Adipocyte (in vitro differentiated cells): Measurements from ENCODE around the gene CPED1.

Experiments
- DNase-seq: peaks from one replicate; pipeline ENCODE4 v3.0.0-alpha.2; 2015; ENCODE audit warnings: low read depth
- H3K27me3 ChIP-seq: replicated peaks from 2 replicates; pipeline ENCODE4 v1.7.0; 2013; ENCODE audit warnings: mild to moderate bottlenecking, low read length, moderate library complexity; ENCODE audit not compliant: control insufficient read depth, insufficient read depth
- H3K36me3 ChIP-seq: 2 replicates; pipeline ENCODE4 v1.7.0; 2013; ENCODE audit warnings: low read length, mild to moderate bottlenecking, moderate library complexity; ENCODE audit not compliant: control insufficient read depth, insufficient read depth, severe bottlenecking
- H3K4me1 ChIP-seq: 2 replicates; pipeline ENCODE4 v1.7.0; 2013; ENCODE audit warnings: mild to moderate bottlenecking, low read length, moderate library complexity; ENCODE audit not compliant: control insufficient read depth, insufficient read depth
- H3K4me3 ChIP-seq: 2 replicates; pipeline ENCODE4 v1.7.0; 2013; ENCODE audit warnings: mild to moderate bottlenecking, low read length, moderate library complexity
- H3K9ac ChIP-seq: 2 replicates; pipeline ENCODE4 v1.7.0; 2013; ENCODE audit warnings: mild to moderate bottlenecking, low read length, moderate library complexity
- H3K9me3 ChIP-seq: 2 replicates; pipeline ENCODE4 v1.7.0; 2013; ENCODE audit warnings: mild to moderate bottlenecking, low read length, moderate library complexity; ENCODE audit not compliant: control insufficient read depth

Gene CPED1

DNA sequence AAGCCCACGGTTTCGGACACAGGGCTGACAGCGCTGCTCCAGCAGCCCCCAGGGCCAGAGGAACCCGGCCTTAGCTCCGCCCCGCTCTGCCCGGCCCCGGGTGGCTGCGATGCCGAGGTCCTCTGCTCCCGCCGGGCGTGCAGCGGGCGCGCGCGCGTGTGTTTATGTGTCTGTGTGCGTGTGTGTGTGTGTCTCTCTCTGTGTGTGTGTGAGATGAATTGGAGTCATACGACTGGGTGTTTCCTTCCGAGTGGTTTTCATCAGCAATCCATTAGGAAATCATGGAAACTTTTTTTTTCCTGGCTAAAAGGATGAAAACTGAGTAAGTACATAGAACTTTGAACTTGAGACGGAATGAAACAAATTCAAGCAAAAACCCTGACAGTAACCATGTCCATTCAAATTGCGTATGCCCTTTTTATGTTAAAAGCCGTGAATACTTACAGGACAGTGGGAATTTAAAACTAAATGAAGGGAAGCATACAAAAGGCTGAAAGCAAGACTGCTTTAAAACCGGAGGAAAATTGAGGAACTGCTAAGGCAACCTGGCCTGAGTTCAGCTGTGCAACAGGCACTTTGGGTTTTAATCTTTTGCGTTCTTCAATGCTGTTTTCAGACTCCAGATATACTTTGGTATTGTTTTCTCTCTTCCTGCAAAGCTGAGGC is at the start of gene CPED1:
TSS of gene CPED1 (plus strand) at position 121 of the 666 bp plus-strand sequence. CDS start 911 bp downstream, outside the sequence.
- no peaks in the 10 kb centered on the region for H3K36me3 ChIP-seq
- no peaks in the 10 kb centered on the region for H3K27me3 ChIP-seq
- peak; percentile 88 for DNase-seq
- H3K9me3 ChIP-seq = no peaks in the 10 kb centered on the region
- H3K9ac ChIP-seq = peak within 1 kb of the TSS; percentile 96
- peak within 1 kb of the TSS; percentile 84 for H3K4me3 ChIP-seq
- H3K4me1 ChIP-seq = peaks cover 38% of the 10 kb centered on the region

- DNase-seq = no peak
Measured at GRCh38 chr7:120939345-120939744, 49.2 kb upstream of the CPED1 start.

DNA sequence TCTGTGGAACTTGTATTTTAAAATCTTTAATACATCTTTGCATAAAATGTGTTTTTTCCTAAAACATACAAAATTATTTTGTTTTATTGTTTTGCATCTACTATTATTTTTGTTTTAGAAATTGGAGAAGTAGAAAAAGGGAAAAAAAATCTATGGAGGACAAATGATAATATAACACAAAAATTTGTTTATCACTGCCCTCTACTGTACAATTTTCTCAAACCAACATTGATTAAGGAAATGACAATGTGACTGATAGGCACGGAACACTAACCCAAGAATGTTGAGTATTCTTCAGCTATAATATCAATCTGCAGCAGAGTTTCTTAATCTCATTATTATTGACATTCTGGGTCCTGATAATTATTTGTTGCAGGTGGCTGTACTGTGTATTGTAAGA is 47.4 kb upstream of the CPED1 start:
- H3K36me3 ChIP-seq = no peaks in the 10 kb centered on the region
- no peaks in the 10 kb centered on the region for H3K9me3 ChIP-seq
- no peak overlapping the region for H3K4me3 ChIP-seq
- no peaks in the 10 kb centered on the region for H3K27me3 ChIP-seq
- DNase-seq = peak; percentile 48
- no peak overlapping the region for H3K9ac ChIP-seq
- no peaks in the 10 kb centered on the region for H3K4me1 ChIP-seq

More at GRCh38 chr7:120939345-120939744, 49.2 kb upstream of the CPED1 start:
- Histone ChIP-seq H3K9me3 (no peaks in the 10 kb centered on the region), H3K36me3 (no peaks in the 10 kb centered on the region), H3K9ac (no peak overlapping the region), H3K4me3 (no peak overlapping the region), H3K4me1 (no peaks in the 10 kb centered on the region), H3K27me3 (no peaks in the 10 kb centered on the region)

DNA sequence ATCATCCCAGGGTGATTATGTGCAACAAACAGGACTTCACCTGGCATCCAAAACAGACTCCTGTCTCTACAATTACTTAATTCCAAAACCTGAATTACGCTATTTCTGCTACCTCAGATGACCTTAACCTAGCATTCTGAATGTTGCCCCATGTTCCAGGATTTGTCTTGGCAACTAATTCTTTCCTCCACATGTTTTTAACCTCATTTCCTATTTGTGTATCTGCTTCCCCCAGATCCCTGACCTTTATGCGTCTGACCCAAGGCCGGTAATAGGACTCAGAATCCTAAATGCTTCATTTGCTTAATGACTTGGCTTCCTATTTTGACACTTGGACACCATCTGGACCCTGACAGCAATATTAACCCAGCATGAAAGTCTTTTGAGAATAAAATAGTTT is 46.7 kb upstream of the CPED1 start:
- Histone ChIP-seq H3K27me3 (no peaks in the 10 kb centered on the region), H3K9ac (no peak overlapping the region), H3K4me3 (no peak overlapping the region), H3K36me3 (no peaks in the 10 kb centered on the region), H3K9me3 (no peaks in the 10 kb centered on the region), H3K4me1 (no peaks in the 10 kb centered on the region)
- DNase-seq = no peak

- no peak overlapping the region for H3K4me3 ChIP-seq
- H3K36me3 ChIP-seq = no peaks in the 10 kb centered on the region
- H3K4me1 ChIP-seq = no peaks in the 10 kb centered on the region
- H3K9me3 ChIP-seq = no peaks in the 10 kb centered on the region
- no peak overlapping the region for H3K9ac ChIP-seq
- no peak for DNase-seq
- H3K27me3 ChIP-seq = no peaks in the 10 kb centered on the region
Measured at GRCh38 chr7:120942861-120943260, 45.6 kb upstream of the CPED1 start.

DNA sequence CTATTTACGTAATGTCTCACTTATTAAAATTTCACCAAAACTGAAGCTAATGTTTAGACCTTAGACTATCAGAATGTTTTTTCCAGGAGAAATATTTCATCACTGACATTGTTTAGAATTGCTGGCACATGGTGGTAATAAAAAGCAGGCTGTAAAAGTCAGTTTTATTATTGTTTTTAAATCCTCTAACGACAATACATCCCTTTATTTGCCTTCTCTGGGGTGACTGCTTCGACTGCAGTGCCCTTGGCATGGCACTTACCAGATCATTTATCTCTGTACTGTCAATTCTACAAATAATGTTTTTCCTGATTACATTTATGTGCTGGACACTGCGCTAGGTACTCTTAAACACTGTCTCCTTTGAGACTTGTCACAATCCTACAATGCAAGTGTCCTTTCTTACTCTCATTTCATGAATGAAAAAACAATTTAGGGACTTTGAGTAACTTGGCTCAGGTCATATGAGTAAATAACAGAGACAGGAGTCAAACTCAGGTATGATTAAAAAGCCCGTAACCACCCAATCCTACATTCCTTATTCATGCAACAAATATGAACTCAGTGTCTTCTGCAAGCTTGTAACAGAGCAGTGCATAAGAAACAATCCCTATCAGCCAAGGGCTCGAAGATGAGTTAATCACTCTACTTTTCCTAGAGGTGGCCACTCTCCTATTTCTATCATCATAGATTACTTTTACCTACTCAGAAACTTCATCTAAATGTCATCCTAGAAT is 43.5 kb upstream of the CPED1 start:
- no peaks in the 10 kb centered on the region for H3K36me3 ChIP-seq
- no peak for DNase-seq
- H3K27me3 ChIP-seq = no peaks in the 10 kb centered on the region
- H3K9me3 ChIP-seq = no peaks in the 10 kb centered on the region
- H3K4me1 ChIP-seq = peaks cover 3% of the 10 kb centered on the region
- no peak overlapping the region for H3K9ac ChIP-seq
- H3K4me3 ChIP-seq = no peak overlapping the region

GRCh38 chr7:120947980-120948379 is 40.5 kb upstream of the CPED1 start:
- Histone ChIP-seq H3K36me3 (no peaks in the 10 kb centered on the region), H3K4me1 (peaks cover 12% of the 10 kb centered on the region), H3K27me3 (no peaks in the 10 kb centered on the region), H3K9ac (no peak overlapping the region), H3K9me3 (no peaks in the 10 kb centered on the region), H3K4me3 (no peak overlapping the region)
- DNase-seq = no peak

DNA sequence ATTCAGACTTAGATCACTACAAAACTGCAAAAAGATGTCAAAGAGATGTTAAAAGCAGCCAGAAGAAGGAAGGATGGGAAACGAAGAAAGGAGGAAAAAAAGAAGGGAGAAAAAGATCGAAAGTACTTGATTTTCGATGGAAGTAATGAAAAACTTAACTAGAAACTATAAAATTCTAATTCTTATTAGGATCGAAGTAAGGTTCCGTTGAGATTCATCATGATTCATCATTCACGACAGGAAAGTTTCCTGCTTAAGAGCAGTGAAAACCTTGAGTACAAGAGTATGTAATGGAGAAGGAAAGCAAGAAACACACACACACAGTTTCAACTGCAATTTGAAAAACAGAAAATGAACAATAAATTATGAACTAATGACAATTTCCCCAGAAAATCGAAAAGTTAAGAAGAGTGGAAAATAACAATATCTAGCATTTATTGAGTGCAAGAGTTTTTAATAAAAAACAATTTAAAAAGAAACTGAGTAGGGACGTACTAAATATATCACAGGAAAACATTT is 39.1 kb upstream of the CPED1 start:
- Histone ChIP-seq H3K36me3 (peaks cover 14% of the 10 kb centered on the region), H3K4me1 (peaks cover 12% of the 10 kb centered on the region), H3K4me3 (peak overlapping the region; percentile 86), H3K9ac (no peak overlapping the region), H3K9me3 (no peaks in the 10 kb centered on the region), H3K27me3 (no peaks in the 10 kb centered on the region)
- DNase-seq = no peak

- Histone ChIP-seq H3K4me1 (peaks cover 12% of the 10 kb centered on the region), H3K4me3 (peak overlapping the region; percentile 86), H3K27me3 (no peaks in the 10 kb centered on the region), H3K36me3 (peaks cover 20% of the 10 kb centered on the region), H3K9ac (peak overlapping the region; percentile 37), H3K9me3 (no peaks in the 10 kb centered on the region)
- no peak for DNase-seq
Measured at GRCh38 chr7:120949998-120950538, 38.4 kb upstream of the CPED1 start.

DNA sequence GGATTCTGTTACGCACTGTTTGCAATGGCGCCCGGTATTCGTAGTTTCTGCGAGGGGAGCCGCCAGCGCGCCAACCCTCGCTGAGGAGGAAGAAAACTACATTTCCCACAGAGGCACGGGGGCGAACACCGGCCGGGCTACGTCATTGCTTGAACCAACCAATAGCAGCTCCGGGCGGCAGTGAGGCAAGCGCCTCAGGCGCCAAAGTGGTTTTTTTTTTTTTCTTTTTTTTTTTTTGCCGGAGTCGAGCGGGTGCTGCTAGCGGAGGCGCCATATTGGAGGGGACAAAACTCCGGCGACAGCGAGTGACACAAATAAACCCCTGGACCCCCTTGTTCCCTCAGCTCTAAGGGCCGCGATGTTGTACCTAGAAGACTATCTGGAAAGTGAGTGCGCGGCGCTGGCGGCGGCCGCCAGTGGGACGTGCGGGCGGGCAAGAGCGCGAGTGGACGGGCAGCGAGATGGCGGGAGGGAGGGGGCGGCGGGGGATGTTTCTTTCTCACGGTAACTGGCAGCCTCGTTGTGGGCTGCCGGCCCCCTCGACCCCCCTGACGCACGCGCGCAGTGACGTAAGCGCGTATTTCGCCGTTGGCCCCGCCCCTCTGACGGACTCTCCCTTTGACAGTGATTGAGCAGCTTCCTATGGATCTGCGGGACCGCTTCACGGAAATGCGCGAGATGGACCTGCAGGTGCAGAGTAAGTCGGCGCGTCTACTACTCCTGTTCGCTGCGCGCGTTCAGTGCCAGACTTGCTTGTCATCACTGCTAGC is 37.8 kb upstream of the CPED1 start, which contains the start of gene ING3:
TSS of gene ING3 (plus strand) at position 239 of the 770 bp plus-strand sequence. CDS start at position 359, 120 bp downstream.
- Histone ChIP-seq H3K27me3 (no peaks in the 10 kb centered on the region), H3K4me1 (peaks cover 12% of the 10 kb centered on the region), H3K4me3 (peak within 1 kb of the TSS; percentile 86), H3K9ac (peak within 1 kb of the TSS; percentile 94), H3K36me3 (peaks cover 26% of the 10 kb centered on the region), H3K9me3 (no peaks in the 10 kb centered on the region)
- DNase-seq = peak; percentile 99

- no peak for DNase-seq
- Histone ChIP-seq H3K4me3 (peak overlapping the region; percentile 86), H3K4me1 (peaks cover 12% of the 10 kb centered on the region), H3K36me3 (peaks cover 32% of the 10 kb centered on the region), H3K27me3 (no peaks in the 10 kb centered on the region), H3K9ac (peak overlapping the region; percentile 94), H3K9me3 (no peaks in the 10 kb centered on the region)
Measured at GRCh38 chr7:120951309-120951699, 37.2 kb upstream of the CPED1 start.
